Stimulated activated CD4-positive, alpha-beta T cell treated with anti-CD3 and anti-CD28 coated beads, TNF-alpha, amount 100 ng/mL, for 1 hour (primary cell): ENCODE data around the gene KRTAP5-6.

ENCODE experiments used
- DNase-seq, 3 donors: peaks; one replicate each; pipeline ENCODE4 v3.0.0-alpha.2; 2020; ENCODE audit warnings: low read depth in 3 of 3, low spot score in 1 of 3

KRTAP5-6 gene

DNA sequence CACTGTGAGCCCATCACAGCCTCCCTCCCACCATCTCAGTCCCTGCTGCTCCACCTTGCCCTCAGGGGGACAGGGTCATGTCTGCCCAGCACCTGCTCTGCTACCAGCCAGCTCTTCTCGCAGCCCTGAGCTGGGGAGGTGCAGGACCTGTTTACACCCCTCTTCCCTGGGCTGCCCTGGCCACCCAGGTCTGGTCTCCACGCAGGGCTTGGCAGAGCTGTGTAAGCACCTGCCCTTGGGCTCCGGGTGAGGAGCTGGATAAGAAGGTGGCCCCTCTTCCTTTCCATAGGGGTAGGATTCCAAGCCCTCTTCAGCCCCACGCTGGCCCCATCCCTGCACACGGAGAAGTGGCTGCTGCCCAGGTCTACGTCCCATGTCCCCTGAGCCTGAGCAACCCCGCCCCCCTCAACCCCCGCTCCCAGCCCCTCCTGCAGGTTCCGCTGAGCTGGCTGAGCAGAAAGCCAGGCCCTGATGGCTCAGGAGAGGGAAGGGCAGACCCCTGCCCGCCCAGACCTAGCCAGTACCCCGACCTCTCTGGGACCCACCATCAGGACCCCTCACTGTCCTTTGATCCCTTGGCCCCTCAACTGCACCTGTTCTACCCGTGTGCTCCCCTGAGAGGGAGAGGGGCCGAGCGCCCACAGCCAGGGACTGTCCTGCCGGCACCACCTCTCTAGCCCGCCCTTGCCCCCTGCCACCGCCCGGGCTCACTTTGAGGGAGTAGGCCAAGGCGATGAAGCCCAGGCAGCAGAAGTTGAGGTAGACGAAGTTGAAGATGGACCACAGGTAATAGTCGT is 50.2 kb downstream of the KRTAP5-6 start:
- no peak for DNase-seq
